IMR-90 (cell line): ENCODE results near the gene TGM2. TPM values are rescaled to one million over a fixed set of nuclear protein-coding genes. Genes with fewer than 3 reads are reported as not detected.
A peak's percentile ranks its signal among the peaks of the same experiment; 100 is the strongest.

ENCODE experiments used
- ATAC-seq: fragments of 200-7000 bp; cut with Tn5 transposase; 2 replicates; pipeline ENCODE4 v1.9.1; 2020; ENCODE audit warnings: low read depth, mild to moderate bottlenecking, moderate library complexity
- BruUV-seq: library from RNA; stranded (reverse); fragments of 400-500 nt; replicated peaks from 2 replicates; lab custom pipeline; 2021; lab: Mats Ljungman, UMichigan
- CTCF ChIA-PET: fragments of 300-600 bp; formaldehyde crosslinking; extraction: SDS; loops from one replicate; lab custom pipeline; 2021; ENCODE audit warnings: antibody characterized with exemption; lab: Yijun Ruan, JAX
- POLR2A ChIA-PET: fragments of 300-600 bp; sonication (Branson Sonifier 250); formaldehyde crosslinking; loops from one replicate; lab custom pipeline; 2022; ENCODE audit warnings: antibody characterized with exemption; ENCODE audit not compliant: unreplicated experiment; lab: Charles Lee
- DNase-seq: peaks from one replicate; pipeline ENCODE4 v3.0.0; 2013
- H2AFZ ChIP-seq: replicated peaks from 2 replicates; pipeline ENCODE3; 2013; ENCODE audit warnings: low read length, mild to moderate bottlenecking; ENCODE audit not compliant: poor library complexity
- H2AK5ac ChIP-seq: 2 replicates; pipeline ENCODE4 v1.6.1; 2013; ENCODE audit warnings: low read depth, low read length, inconsistent platforms
- H2AK9ac ChIP-seq: replicated peaks from 2 replicates; pipeline ENCODE3; 2013; ENCODE audit warnings: mild to moderate bottlenecking, low read depth, low read length, moderate library complexity; ENCODE audit not compliant: poor library complexity
- H2BK120ac ChIP-seq: 2 replicates; pipeline ENCODE4 v1.6.1; 2013; ENCODE audit warnings: low read depth, low read length, inconsistent platforms
- H2BK15ac ChIP-seq: 3 replicates; pipeline ENCODE4 v1.6.1; 2013; ENCODE audit warnings: low read depth, low read length, inconsistent platforms
- H2BK20ac ChIP-seq: 2 replicates; pipeline ENCODE4 v1.6.1; 2013; ENCODE audit warnings: low read depth, mild to moderate bottlenecking, inconsistent platforms, low read length, moderate library complexity
- H2BK5ac ChIP-seq: 2 replicates; pipeline ENCODE4 v1.6.1; 2013; ENCODE audit warnings: mild to moderate bottlenecking, low read depth, low read length, inconsistent platforms; ENCODE audit not compliant: poor library complexity, severe bottlenecking
- H3K14ac ChIP-seq: replicated peaks from 2 replicates; pipeline ENCODE4 v1.6.1; 2013; ENCODE audit warnings: low read depth, low read length, inconsistent platforms
- H3K18ac ChIP-seq: 2 replicates; pipeline ENCODE4 v1.6.1; 2013; ENCODE audit warnings: low read depth, low read length, control low read depth
- H3K23ac ChIP-seq: 2 replicates; pipeline ENCODE4 v1.6.1; 2013; ENCODE audit warnings: low read depth, low read length, inconsistent platforms
- H3K27ac ChIP-seq: 2 replicates; pipeline ENCODE4 v1.5.1; 2013; ENCODE audit warnings: mild to moderate bottlenecking, control low read depth, low read length; ENCODE audit not compliant: insufficient read depth
- H3K27me3 ChIP-seq: 2 replicates; pipeline ENCODE4 v1.6.1; 2013; ENCODE audit warnings: low read length; ENCODE audit not compliant: control insufficient read depth, insufficient read depth
- H3K36me3 ChIP-seq: 2 replicates; pipeline ENCODE4 v1.6.1; 2013; ENCODE audit warnings: low read length, mixed read lengths; ENCODE audit not compliant: control insufficient read depth, insufficient read depth
- H3K4ac ChIP-seq: 2 replicates; pipeline ENCODE4 v1.6.1; 2013; ENCODE audit warnings: low read depth, low read length, inconsistent platforms
- H3K4me1 ChIP-seq: 2 replicates; pipeline ENCODE4 v1.6.1; 2013; ENCODE audit warnings: low read length, mixed read lengths; ENCODE audit not compliant: control insufficient read depth, insufficient read depth
- H3K4me2 ChIP-seq: 2 replicates; pipeline ENCODE4 v1.6.1; 2013; ENCODE audit warnings: low read depth, mild to moderate bottlenecking, control low read depth, low read length, moderate library complexity
- H3K4me3 ChIP-seq: 2 replicates; pipeline ENCODE4 v1.5.1; 2013; ENCODE audit warnings: low read depth, mild to moderate bottlenecking, control low read depth, low read length, moderate library complexity; ENCODE audit not compliant: insufficient read depth
- H3K56ac ChIP-seq: 2 replicates; pipeline ENCODE4 v1.6.1; 2013; ENCODE audit warnings: low read length, inconsistent platforms; ENCODE audit not compliant: insufficient read depth; ENCODE audit errors: extremely low read depth
- H3K79me1 ChIP-seq, 2 experiments: 2 replicates each; pipeline ENCODE4 v1.6.1; 2013; ENCODE audit warnings: low read length in 2 of 2, inconsistent platforms in 1 of 2, low read depth in 1 of 2
- H3K9ac ChIP-seq: 2 replicates; pipeline ENCODE4 v1.6.1; 2013; ENCODE audit warnings: low read depth, low read length, control low read depth
- H3K9me1 ChIP-seq: 2 replicates; pipeline ENCODE4 v1.6.1; 2013; ENCODE audit warnings: low read length, inconsistent platforms; ENCODE audit not compliant: insufficient read depth
- H3K9me3 ChIP-seq: 2 replicates; pipeline ENCODE4 v1.6.1; 2013; ENCODE audit warnings: low read length; ENCODE audit not compliant: control insufficient read depth, insufficient read depth
- H4K20me1 ChIP-seq: 2 replicates; pipeline ENCODE4 v1.6.1; 2013; ENCODE audit warnings: low read length, inconsistent platforms; ENCODE audit not compliant: insufficient read depth
- H4K5ac ChIP-seq: 2 replicates; pipeline ENCODE4 v1.6.1; 2013; ENCODE audit warnings: mild to moderate bottlenecking, low read depth, low read length, control low read depth
- H4K8ac ChIP-seq, 2 experiments: 2 replicates each; pipeline ENCODE4 v1.6.1; 2013; ENCODE audit warnings: low read depth in 2 of 2, low read length in 2 of 2, control low read depth in 1 of 2, inconsistent platforms in 1 of 2
- H4K91ac ChIP-seq: 2 replicates; pipeline ENCODE4 v1.6.1; 2013; ENCODE audit warnings: low read depth, low read length, inconsistent platforms; ENCODE audit not compliant: insufficient read depth
- BHLHE40 ChIP-seq: fragments of 150-350 bp; IDR thresholded peaks from 2 replicates; pipeline ENCODE4 v1.6.1; 2016; ENCODE audit warnings: mild to moderate bottlenecking, low read depth, low read length
- CEBPB ChIP-seq: IDR thresholded peaks from 2 replicates; pipeline ENCODE4 v1.6.1; 2012; ENCODE audit warnings: low read depth, low read length, improper control_type of control experiment
- CHD1 ChIP-seq: IDR thresholded peaks from 2 replicates; pipeline ENCODE4 v1.6.1; 2012; ENCODE audit warnings: low read depth, low read length, improper control_type of control experiment
- CTCF ChIP-seq: conservative IDR thresholded peaks from 2 replicates; pipeline ENCODE4 v1.5.1; 2012; ENCODE audit warnings: mild to moderate bottlenecking, low read depth, low read length, improper control_type of control experiment
- ELK1 ChIP-seq: fragments of 150-350 bp; IDR thresholded peaks from 2 replicates; pipeline ENCODE4 v1.6.1; 2016; ENCODE audit warnings: low read depth, mild to moderate bottlenecking, low read length, moderate library complexity, borderline replicate concordance
- FOS ChIP-seq: fragments of 150-350 bp; IDR thresholded peaks from 2 replicates; pipeline ENCODE4 v1.6.1; 2016; ENCODE audit warnings: low read depth, low read length
- MAFK ChIP-seq: IDR thresholded peaks from 2 replicates; pipeline ENCODE4 v1.6.1; 2012; ENCODE audit warnings: low read depth, low read length, improper control_type of control experiment
- MAZ ChIP-seq: IDR thresholded peaks from 2 replicates; pipeline ENCODE4 v1.6.1; 2012; ENCODE audit warnings: low read depth, mild to moderate bottlenecking, low read length, improper control_type of control experiment, moderate library complexity, borderline replicate concordance
- MXI1 ChIP-seq: IDR thresholded peaks from 2 replicates; pipeline ENCODE4 v1.6.1; 2012; ENCODE audit warnings: low read depth, mild to moderate bottlenecking, low read length, moderate library complexity, borderline replicate concordance
- NFE2L2 ChIP-seq: fragments of 150-350 bp; IDR thresholded peaks from 2 replicates; pipeline ENCODE4 v1.6.1; 2016; ENCODE audit warnings: low read depth, mild to moderate bottlenecking, low read length
- POLR2A ChIP-seq: IDR thresholded peaks from 2 replicates; pipeline ENCODE4 v1.6.1; 2012; ENCODE audit warnings: mild to moderate bottlenecking, low read depth, low read length
- RCOR1 ChIP-seq: IDR thresholded peaks from 2 replicates; pipeline ENCODE4 v1.6.1; 2012; ENCODE audit warnings: mild to moderate bottlenecking, low read length, improper control_type of control experiment; ENCODE audit not compliant: insufficient replicate concordance
- RFX5 ChIP-seq: IDR thresholded peaks from 2 replicates; pipeline ENCODE4 v1.8.0; 2012; ENCODE audit warnings: low read depth, mild to moderate bottlenecking, low read length, moderate library complexity
- SMC3 ChIP-seq: fragments of 150-350 bp; IDR thresholded peaks from 2 replicates; pipeline ENCODE4 v1.6.1; 2016; ENCODE audit warnings: low read depth, mild to moderate bottlenecking, antibody characterized with exemption, low read length, moderate library complexity
- USF2 ChIP-seq: fragments of 150-350 bp; IDR thresholded peaks from 2 replicates; pipeline ENCODE4 v1.6.1; 2017; ENCODE audit warnings: mild to moderate bottlenecking, antibody characterized with exemption, low read length, low read depth
- WGBS, 2 experiments: methylation state at CpG; one replicate each; pipeline versions ENCODE4 v1.1.5 to v1.1.7; 2013; ENCODE audit warnings: missing lambda C conversion rate in 2 of 2; ENCODE audit not compliant: insufficient read length in 1 of 2; ENCODE audit errors: extremely low coverage in 2 of 2; 5-methylcytosine and 5-hydroxymethylcytosine counted together
- dilution Hi-C: fragments of 300-500 bp; cut with HindIII; formaldehyde crosslinking; loops from one replicate; pipeline ENCODE4 v1.14.3; 2018; ENCODE audit warnings: low sequenced_read_pairs; ENCODE audit not compliant: unreplicated experiment
- in situ Hi-C: fragments of 300-500 bp; cut with MboI; formaldehyde crosslinking; loops from 3 replicates; pipeline ENCODE4 v1.14.3; 2019; ENCODE audit warnings: low sequenced_read_pairs, inconsistent platforms, mixed read lengths
- intact Hi-C: fragments of 100-400 bp; cut with micrococcal nuclease; formaldehyde crosslinking; loops from 2 replicates; pipeline ENCODE4 v1.10.0; 2022
- polyA plus RNA-seq, 3 experiments: library from polyadenylated mRNA; depleted of rRNA; stranded (reverse); fragments of >200 nt; gene quantifications; 2 replicates each; pipeline ENCODE4 v1.2.3, GENCODE V29; 2012; ENCODE audit warnings: low replicate concordance in 1 of 3
- total RNA-seq: library from RNA; depleted of rRNA; stranded (reverse); fragments of >200 nt; gene quantifications from 2 replicates; pipeline ENCODE4 v1.2.3, GENCODE V29; 2012

Gene TGM2
- total and polyA plus RNA-seq, 2 of the 4 experiments (the other 2 are of a cell fraction), result 239 to 268 TPM

- no CpG with 5 or more reads among the region's 3 CpGs for WGBS, 2 experiments
- H4K20me1 ChIP-seq, result no peaks in the 10 kb centered on the region
- no peak overlapping the region for H3K4me3 ChIP-seq
- peaks cover 13% of the 10 kb centered on the region for H3K9me1 ChIP-seq
- dilution Hi-C loops (no loop called here), in situ Hi-C loops (no loop called here), intact Hi-C loops (no loop called here)
- H2BK15ac ChIP-seq, result peak overlapping the region; percentile 90; the same call in 1 of the 3 replicates
- DNase-seq (no peak), ATAC-seq (no peak)
- H4K91ac ChIP-seq, result peak overlapping the region; percentile 11; the same call in 1 of the 2 replicates
- no peak overlapping the region for H3K9ac ChIP-seq
- H3K9me3 ChIP-seq, result no peaks in the 10 kb centered on the region
- no peak overlapping the region for H3K4me2 ChIP-seq
- no peak overlapping the region for H2AFZ ChIP-seq
- CTCF ChIA-PET, result no interaction called here
- peak overlapping the region; percentile 57 for H3K4ac ChIP-seq
- no peak overlapping the region for H3K23ac ChIP-seq
- H2BK120ac ChIP-seq, result peak overlapping the region; percentile 49; the same call in 1 of the 2 replicates
- H3K4me1 ChIP-seq, result peaks cover 11% of the 10 kb centered on the region
- peak overlapping the region; percentile 27 for H3K18ac ChIP-seq
- no peak overlapping the region for H2AK9ac ChIP-seq
- TF ChIP-seq CHD1 (no peak), BHLHE40 (no peak), MAZ (no peak), RCOR1 (no peak), MXI1 (no peak), CEBPB (no peak), POLR2A (no peak), SMC3 (no peak), FOS (no peak), RFX5 (no peak), USF2 (no peak), ELK1 (no peak), CTCF (no peak), NFE2L2 (no peak), MAFK (no peak)
- no peak overlapping the region for H2BK5ac ChIP-seq
- no peak overlapping the region for H3K56ac ChIP-seq
- peak overlapping the region; percentile 5 for H4K5ac ChIP-seq
- H2BK20ac ChIP-seq, result no peak overlapping the region; the same call in 1 of the 2 replicates
- BruUV-seq, result no TSS peak
- POLR2A ChIA-PET, result no interaction called here
- no peak overlapping the region for H4K8ac ChIP-seq
- no peaks in the 10 kb centered on the region for H3K36me3 ChIP-seq
- H3K27ac ChIP-seq, result no peak overlapping the region
- no peaks in the 10 kb centered on the region for H3K79me1 ChIP-seq
- H2AK5ac ChIP-seq, result peak overlapping the region; percentile 84; the same call in 1 of the 2 replicates
- H3K14ac ChIP-seq, result no peak overlapping the region
- no peaks in the 10 kb centered on the region for H3K27me3 ChIP-seq
Observed at GRCh38 chr20:38208523-38208922, 43.5 kb upstream of the TGM2 start.
